Activated CD4-positive, alpha-beta T cell treated with anti-CD3 and anti-CD28 coated beads for 48 hours (primary cell): ENCODE measurements around the gene ARHGAP23.
A peak's percentile ranks its signal among the peaks of the same experiment; 100 is the strongest.

Experiments
- DNase-seq: peaks from one replicate; pipeline ENCODE4 v3.0.0-alpha.2; 2020

The ARHGAP23 gene

DNA sequence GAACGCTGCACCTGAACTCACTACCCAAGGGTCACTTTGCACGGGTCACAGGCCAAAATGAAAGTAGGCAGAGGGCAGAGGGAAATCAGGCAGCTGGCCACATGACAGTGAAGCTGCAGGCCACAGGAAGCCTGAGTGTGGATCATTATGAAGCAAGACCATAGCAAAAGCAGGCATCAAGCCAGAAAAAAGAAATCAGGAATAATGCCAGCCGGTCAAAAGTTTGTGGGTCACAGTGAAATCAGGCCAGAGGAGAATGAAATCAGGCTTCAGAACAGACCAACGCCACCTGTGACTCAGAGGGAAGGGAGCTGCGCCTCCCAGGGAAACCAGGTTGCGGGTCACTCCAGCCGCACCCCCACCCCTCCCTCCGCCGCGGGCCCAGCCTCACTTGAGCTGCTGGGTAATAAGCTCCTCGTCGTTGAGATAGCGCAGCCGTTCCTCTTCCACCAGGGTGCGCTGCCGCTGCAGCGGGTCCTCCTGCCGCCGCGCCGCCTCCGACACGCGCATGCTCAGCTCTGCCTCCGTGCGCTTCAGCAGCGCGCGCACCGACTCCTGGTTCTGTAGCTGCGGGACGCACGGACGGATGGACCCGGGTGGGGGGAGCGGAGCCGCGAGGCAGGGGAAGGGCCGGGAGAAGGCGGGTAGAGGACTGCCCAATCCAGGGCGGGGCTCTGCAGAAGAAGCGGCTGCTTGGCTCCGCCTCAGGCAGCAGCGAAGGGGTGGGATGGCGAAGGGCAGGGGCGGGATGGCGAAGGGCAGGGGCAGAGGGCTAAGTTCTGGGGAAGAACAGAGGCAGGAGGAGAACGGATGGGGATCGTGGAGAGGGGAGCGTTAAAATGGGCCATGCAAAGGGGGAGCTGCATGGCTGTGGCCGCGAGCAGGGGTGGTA lies 129.8 kb downstream of the ARHGAP23 start:
- peak; percentile 93 for DNase-seq

DNA sequence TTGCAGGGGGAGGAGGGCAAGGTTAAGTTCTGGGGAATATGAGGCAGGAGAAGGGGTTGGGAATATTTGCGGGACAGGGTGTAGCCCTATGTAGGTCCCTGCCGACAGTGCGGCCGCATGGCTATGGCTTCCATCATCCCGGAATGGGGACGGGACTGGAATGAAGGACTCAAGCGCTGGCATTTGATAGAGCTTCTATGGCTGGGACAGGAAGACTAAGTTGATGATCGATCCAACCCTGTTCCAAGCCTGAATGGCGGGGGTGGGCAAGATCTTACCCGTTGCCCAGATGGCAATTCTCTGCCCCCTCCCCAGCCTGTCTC lies 130.4 kb downstream of the ARHGAP23 start:
- DNase-seq = no peak

DNA sequence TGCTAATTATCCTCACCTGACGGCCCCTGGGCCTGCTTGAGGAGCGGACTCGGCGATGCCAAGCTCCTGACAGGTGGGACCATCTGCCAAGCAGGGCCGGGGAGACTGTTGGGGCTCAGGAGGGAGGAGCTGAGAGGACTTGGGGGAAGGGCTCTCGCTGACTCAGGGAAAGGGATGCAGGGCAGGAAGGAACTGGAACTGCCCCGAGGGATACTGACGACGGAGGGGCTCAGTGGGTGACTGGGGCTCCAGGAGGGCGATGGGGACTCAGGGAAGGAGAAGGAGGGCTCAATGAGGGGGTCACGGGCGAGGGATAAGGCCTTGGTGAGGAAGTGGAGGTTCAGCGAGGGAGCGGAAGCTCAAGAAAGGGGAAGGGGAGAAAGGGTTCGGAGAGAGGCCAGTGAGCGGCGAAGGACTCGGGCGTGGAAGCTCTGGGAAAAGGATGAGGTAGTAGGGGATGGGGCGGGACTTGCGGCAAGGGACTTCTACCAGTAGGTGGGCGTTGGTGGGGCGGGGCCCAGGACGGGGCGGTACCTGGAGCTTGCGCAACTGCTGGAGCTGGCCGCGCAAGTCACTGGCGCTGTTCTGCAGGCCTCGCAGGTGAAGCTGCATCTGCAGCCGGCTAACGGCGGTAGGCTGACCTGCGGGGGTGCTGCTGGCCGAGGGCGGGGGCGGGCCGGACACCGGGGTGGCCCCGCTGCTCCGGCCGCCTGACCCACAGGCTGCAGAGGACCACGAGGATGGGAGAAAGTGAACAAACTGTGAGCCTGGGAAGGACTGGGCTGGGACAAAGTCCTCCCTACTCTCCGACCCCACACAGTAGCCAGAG lies 131.0 kb downstream of the ARHGAP23 start:
- peak; percentile 93 for DNase-seq

DNA sequence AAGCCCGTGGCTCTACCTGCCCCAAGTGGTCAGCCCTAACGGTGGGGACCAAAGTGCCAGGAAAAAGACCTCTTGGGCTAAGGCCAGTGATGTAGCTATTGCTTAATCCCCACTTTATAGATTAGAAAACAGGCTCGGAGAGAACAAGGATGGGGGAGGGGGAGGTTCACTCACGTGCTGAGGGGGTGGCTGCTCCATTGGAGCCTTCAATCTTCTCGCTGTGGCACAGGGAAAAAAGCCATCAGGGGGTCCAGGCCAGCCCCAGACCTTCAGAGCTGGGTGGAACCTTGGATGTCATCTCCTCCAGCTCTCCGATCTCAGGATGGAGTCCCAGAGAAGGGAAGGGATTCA lies 131.6 kb downstream of the ARHGAP23 start:
- DNase-seq = no peak

DNA sequence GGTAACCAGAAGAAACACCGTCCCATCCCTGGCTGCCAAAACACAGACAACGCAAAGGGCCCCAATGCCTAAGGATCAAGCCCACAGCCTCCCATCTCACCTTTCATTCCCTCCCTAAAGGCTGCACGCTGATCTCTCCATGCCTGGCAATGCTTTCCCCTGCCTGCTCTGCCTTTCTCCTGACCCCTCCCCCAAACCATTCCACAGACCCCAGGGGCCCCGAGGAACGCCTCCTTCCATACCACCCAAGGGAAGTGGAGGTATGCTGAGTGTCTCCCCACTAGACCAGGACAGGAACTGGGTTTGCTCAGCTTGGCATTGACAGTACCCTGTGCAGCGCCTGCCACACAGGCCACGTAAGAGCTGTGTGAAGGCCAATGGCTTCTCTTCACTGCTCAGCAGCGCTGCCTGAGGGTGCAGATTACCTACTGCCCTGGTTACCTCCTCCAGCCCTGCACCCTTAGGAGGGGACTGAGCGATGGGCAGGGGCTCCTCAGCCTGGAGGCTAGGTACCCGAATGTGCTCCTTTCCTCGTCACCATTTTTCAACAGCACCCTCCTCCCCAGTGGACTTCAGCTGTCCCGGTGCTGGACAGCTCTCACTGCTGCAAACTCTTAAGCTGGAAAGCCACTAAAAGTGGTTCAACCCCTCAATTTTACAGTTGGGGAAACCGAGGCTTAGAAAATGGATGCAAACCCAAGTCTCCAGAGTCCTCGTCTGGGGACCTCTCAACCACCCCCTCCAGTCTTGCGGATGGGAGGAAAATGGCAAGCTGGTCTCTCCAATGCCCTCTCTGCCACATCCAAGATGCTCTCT lies 132.4 kb downstream of the ARHGAP23 start:
- DNase-seq = peak; percentile 28

DNA sequence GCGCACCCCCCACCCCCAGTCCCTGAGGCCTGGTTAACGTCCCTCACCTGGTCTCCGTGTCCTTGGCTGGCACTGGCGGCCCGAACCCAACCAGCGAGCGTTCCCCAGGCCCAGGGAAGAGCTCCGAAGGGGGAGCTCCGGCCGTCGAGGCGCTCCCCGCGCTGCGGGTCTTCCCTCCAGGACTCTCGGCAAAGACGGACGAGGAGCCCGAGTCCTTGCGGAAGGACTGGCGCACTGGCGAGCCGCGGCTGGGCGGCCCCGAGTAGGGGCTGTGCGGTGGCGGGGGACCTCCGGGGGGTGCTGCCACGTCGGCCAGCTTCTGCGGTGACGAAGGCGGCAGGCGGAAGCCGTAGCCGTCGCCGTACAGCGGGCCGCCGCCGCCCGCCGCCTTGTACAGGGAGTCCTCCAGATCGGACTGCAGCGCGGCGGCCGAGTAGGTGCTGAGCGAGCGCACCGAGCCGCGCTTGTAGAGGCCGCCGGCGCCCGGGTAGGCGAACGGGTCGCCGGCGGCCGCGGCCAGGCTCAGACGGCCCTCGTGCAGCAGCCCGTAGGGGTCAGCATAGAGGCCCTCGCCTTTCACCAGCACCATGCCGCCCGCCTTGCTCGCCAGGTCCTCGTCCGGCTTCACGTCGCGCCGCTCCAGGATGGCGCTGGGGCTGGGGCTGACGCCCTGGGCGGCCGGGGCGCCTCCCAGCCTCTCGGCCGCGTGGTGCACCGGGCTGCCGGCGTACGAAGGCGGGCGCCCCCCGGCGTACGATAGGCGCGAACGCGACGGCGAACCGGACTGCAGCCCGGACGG lies 133.4 kb downstream of the ARHGAP23 start:
- DNase-seq = no peak
